ENCODE results near the gene ZSCAN31.
"Not testable (repeated sequence)": the region's sequence is repeated elsewhere in the genome, so short reads cannot be mapped to it uniquely, and the experiment has no call there.

The ZSCAN31 gene

GRCh38 chr6:28335564-28336283, at the start of gene ZSCAN31:
Gene ZSCAN31, minus strand, starts transcription at chr6:28336148. Its CDS starts 6,465 bp downstream, at chr6:28329683.
- DNase-seq: peak; percentile 99

- no peak for DNase-seq
These were observed 48.2 kb upstream of the ZSCAN31 start for GRCh38 chr6:28384143-28384533.

DNA sequence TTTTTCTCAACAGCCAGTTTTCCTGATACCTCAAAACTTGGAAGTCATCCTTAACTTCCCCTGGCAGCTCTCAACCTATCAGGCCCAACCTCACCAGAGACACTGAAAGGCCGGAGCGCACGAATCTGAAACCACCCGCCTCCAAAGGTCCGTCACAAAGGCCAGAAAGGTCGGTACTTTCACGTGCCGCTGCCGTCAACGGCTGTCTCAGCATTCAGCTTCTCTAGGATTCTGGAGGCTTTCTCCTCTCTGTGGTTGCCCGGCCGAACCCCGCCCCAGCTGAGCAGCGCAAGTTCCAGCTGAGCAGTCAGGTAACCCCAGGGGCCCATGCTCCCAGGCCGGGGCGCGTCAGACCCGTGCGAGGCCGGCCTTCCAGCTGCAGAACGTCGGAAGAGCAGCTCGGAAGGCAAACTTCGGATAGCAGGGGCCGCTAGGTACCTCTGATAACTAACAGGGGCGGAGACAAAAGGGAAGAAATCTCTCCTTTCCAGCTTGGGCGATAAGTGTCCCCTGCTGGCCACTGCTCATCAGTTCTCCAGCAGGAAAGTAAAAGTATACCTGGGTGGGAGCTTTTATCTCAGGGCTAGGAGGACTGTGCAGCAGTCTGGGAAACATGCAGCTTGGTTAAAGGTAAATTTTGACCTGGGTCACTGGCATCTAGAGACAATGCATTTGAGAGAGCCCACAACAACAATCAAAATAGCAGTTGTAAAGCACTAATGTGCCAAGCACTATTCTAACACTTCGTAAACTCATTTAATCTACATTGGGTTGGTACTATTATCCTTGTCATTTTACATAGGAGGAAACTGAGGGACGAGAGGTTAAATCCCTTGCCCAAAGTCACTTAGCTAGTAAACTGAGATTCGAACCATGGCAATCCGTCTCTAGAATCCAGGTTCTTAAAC, 47.5 kb upstream of the ZSCAN31 start:
- DNase-seq: peak; percentile 63

DNA sequence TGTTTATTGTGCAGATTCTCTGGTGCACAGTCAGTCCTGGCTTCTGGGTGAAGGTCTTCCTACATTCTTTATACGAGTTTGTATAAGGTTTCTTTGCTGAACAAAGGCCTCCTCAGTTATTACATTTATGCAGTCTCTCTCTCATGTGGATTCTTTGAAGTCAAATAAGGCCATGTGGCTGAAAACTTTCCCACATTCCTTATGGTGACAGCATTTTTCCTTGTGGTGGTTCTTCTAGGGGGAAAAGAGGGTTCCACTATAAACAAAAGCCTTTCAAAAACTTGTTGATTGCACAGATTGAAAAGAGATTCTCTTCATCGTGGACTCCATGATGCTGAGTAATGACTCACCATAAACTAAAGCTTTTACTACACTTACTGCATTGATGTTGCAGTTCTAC, 44.4 kb upstream of the ZSCAN31 start:
- DNase-seq: no peak

DNA sequence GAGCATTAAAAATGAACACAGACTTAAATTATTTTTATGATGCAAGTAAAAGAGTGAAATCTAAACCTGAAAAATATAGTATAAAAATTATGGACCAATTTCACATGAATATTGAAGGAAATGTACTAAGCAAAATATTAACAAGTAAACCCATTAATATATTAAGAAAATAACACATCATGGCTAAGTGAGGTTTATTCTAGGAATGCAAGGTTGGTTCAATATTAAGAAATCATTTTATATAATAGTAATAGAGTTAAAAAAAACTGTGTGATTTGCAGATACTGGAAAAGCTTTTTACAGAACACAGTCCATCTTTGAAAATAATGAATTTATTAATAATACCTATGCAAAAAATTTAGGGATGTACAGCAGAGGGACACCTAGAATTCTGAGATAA, 42.7 kb upstream of the ZSCAN31 start:
- no peak for DNase-seq

- no peak for DNase-seq
These were observed 41.9 kb upstream of the ZSCAN31 start for GRCh38 chr6:28377879-28378278.

DNA sequence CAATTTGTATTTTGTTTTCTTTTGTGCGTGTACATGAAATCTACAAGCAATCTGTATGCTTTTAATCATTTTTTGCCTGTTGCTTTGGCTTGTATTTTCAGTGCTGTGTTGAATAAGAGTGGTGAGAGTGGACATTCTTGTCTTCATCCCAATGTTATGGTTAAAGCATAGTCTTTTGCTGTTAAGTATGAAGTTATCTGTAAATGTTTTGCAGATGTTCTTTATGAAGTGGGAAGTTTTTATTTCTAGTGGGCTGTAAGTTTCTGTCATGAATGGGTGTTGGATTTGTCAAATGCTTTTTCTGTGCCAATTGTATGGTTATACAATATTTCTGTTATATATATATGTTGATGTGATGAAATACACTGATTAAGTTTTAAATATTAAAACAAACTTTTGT, 38.0 kb upstream of the ZSCAN31 start:
- DNase-seq: no peak

DNA sequence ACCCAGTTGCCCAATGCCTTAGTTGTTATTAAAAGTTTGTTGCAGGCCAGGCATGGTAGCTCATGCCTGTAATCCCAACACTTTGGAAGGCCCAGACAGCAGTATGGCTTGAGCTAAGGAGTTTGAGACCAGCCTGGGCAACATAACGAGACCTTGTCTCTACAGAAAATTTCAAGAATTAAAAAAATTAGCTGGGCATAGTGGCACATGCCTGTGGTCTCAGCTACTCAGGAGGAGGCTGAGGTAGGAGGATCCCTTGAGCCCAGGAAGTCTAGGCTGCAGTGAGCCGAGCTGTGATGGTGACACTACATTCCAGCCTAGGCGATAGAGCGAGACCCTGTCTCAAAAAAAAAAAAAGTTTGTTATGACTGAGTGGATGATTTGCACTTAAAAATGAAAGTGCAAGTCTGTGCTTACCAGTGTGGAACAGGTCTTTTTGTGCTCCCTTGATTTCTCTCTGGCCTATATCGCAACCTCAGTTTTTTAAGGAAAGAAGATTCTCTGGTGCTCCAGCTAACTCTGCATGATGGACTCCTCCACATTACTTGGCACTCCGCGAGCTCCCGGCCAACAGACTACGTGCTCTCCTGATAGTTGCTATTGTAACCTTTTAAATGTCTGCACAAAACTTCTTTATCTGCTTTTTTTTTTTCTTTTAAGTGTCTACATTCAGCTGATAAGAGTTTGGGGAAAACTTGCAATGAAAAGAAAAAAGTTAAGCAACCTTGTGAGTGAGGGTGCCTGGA, 35.9 kb upstream of the ZSCAN31 start:
- no peak for DNase-seq

DNA sequence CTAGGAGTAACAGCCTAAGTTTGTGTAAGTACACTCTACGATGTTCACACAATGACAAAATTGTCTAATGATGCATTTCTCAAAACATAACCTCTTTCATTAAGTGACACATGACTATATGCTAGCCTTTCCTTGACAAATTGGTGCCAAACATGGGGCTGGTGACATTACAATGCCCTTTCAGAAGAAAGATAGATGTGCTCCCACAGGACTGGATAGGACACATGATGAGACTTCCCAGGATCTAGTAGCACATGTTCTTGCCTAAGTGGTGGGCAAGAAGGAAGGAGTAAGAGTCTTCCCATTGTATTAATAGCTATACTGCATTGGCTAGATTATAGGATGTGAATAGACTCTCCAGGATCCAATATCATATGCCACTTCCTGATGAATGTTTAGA, 35.3 kb upstream of the ZSCAN31 start:
- DNase-seq: no peak

- no peak for DNase-seq
These were observed 34.5 kb upstream of the ZSCAN31 start for GRCh38 chr6:28370440-28370839.

DNA sequence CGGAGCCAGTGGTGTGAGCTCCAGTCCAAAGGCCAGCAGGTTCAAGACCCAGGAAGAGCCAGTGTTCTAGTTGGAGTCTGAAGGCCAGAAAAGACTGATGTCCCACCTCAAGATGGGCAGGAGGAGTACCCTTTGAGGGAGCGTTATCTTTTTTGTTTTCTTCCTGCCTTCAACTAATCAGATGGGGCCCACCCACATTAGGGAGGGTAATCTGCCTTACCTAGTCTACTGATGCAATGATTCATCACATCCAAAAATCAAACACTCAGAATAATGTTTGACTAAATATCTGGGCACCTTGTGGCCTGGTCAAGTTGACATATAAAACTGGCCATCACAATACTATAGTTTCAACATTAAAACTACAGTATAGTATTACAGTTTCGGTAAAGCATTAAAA, 33.5 kb upstream of the ZSCAN31 start:
- DNase-seq: no peak

- no peak for DNase-seq
These were observed 32.6 kb upstream of the ZSCAN31 start for GRCh38 chr6:28368522-28368921.

GRCh38 chr6:28365590-28365989, 29.6 kb upstream of the ZSCAN31 start:
- not testable (repeated sequence) for DNase-seq

- DNase-seq: no peak
These were observed 25.0 kb upstream of the ZSCAN31 start for GRCh38 chr6:28360961-28361360.

DNA sequence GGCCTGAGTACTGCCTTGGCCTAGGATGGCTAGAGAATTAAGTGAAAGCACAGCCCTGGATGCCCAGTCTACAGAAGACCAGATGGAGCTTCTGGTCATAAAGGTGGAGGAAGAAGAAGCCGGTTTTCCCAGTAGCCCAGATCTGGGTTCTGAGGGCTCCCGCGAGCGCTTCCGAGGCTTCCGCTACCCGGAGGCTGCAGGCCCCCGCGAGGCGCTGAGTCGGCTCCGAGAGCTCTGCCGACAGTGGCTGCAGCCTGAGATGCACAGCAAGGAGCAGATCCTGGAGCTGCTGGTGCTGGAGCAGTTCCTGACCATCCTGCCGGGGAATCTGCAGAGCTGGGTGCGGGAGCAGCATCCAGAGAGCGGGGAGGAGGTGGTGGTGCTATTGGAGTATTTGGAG, 23.6 kb upstream of the ZSCAN31 start:
- not testable (repeated sequence) for DNase-seq

- no peak for DNase-seq
These were observed 21.1 kb upstream of the ZSCAN31 start for GRCh38 chr6:28357036-28357435.

DNA sequence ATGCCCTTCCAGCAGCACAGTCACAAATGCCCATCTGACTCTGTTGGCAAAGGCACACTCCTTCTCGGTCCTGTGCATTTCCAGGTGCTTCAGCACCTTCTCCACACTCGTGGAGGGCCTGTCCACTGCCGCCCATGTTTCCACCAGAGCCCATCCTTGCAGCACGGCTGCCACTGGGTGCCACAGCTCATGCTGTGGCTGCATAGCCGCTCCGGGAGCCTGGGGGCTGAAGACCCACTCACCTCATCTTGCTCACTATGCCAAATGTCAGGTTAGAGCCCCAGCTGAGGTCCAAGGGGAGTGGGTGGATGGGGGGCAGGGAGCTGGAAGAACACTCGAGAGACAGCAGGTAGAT, 20.7 kb upstream of the ZSCAN31 start:
- no peak for DNase-seq

DNA sequence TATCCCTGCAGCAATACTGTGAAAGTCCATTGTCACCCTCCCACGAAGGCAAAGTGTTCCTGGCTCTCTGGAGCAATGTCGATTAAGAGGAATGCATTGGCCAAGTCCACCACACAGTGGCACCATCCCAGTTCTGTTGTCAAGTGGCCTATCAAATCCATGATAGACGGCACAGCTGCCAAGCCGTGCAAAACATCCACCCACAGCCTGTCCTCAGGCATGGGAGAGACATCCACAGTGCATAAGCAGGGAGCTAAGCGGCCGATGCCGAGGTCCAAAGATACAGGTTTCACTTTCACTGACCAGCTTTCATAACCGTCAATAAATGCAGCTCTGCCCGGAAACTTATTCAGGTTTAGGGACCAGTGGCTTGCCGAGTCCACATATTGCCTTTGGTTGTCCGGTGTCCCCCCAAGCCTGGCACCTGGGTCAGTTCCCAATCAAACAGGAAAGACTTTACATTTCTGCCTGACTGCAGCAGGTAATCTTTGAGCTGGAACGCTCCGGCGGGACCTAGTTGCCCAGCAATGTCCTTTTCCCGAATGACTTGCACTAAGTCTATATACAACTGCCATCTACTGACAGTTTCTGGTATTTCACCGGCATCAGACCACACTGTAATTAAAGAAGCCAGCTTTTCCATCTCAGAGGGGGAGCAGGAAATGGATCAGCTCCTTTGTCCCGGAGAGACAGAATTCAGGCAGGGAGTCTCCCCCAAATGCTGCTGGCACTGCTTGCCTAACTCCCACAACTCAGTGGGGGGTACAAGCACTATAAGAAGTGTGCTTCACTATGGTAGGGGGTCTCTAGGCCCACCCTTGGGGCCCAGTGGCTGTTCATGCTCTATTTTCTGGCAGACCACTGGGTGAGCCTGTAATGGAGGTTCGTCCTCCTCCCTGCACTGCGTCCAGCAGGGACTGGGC, 20.1 kb upstream of the ZSCAN31 start:
- DNase-seq: peak; percentile 86

- no peak for DNase-seq
These were observed 19.0 kb upstream of the ZSCAN31 start for GRCh38 chr6:28354688-28355554.

- DNase-seq: no peak
These were observed 18.2 kb upstream of the ZSCAN31 start for GRCh38 chr6:28353981-28354676.

DNA sequence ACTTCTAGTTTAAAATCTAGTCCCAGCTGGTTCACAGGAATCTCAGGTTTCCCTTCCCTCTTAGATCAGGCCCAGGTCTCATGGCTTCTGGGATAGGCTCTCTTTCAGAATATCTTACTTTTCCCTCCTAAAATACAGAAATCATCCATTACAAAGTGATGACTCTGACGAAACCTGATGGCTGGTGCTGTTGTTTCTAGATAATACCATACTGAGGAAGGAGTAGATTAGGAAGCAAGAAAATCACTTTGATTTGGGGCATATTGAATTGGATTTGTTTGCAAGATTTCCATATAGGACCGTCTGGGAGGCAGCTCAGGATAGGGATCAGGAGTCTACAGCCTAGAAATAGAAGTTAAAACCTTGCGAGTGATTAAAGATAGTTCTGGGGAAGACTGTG, 17.4 kb upstream of the ZSCAN31 start:
- no peak for DNase-seq

Measured in fibroblast of upper back skin (primary cell).